ENCODE data around the gene ANKRD37.
A peak's percentile ranks its signal among the peaks of the same experiment; 100 is the strongest.

ANKRD37 gene

DNA sequence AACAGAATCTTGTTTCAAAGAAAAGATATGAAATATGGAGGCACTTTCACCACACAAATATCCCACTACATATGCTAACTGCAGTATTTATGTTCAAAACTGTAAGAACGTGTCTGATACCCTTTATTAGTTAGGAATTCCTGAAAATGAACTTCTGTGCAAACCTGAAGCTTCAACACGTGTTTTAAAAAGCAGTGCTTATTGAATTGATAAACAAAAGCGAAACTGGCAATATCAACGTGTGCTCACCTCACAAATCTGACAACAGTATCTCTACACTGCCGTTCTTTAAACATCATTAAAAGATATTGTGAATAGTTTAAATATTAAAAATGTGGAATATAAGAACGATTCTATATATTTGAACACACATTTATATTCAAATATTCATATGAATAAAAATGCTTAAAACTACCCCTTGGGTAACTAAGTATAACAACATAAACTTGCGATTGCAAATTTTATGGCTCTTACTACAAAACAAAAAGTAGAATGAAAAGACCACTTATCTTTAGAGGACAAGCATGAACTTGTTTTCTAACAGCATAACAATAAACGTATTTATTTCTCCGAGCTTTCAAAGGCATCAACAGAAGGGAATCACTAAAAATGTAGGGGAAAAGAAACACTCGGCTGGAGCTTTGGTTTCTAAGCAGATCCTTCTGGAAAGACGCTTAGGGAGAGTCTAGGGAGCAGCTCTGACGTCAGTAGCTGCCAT lies 1.2 kb upstream of the ANKRD37 start, which contains the start of gene LRP2BP:
TSS of gene LRP2BP (minus strand) at position 687 of the 718 bp plus-strand sequence. CDS start 17,738 bp downstream, outside the sequence.
- Histone ChIP-seq H3K36me3 (ENCODE audit: control insufficient read depth, insufficient read depth, low read length) (peaks cover 4% of the 10 kb centered on the region), H3K9me3 (ENCODE audit: control insufficient read depth, low read length) (no peaks in the 10 kb centered on the region), H3K27ac (ENCODE audit: low read depth, low read length, severe bottlenecking) (peak within 1 kb of the TSS; percentile 86), H3K4me3 (ENCODE audit: extremely low read depth, insufficient read depth, low read length, poor library complexity, severe bottlenecking) (peak within 1 kb of the TSS; percentile 67), H3K4me1 (ENCODE audit: control insufficient read depth, insufficient read depth, low read length, poor library complexity, severe bottlenecking) (no peaks in the 10 kb centered on the region)
- WGBS, 2 experiments (ENCODE audit: insufficient coverage in 2 of 2) = 56 to 63% methylated on average over 7 to 8 of the region's 12 CpGs

GRCh38 chr4:185395956-185396723 lies 501 bp upstream of the ANKRD37 start:
- Histone ChIP-seq H3K4me1 (ENCODE audit: control insufficient read depth, insufficient read depth, low read length, poor library complexity, severe bottlenecking) (no peaks in the 10 kb centered on the region), H3K36me3 (ENCODE audit: control insufficient read depth, insufficient read depth, low read length) (peaks cover 10% of the 10 kb centered on the region), H3K9me3 (ENCODE audit: control insufficient read depth, low read length) (no peaks in the 10 kb centered on the region), H3K27ac (ENCODE audit: low read depth, low read length, severe bottlenecking) (peak overlapping the region; percentile 86), H3K4me3 (ENCODE audit: extremely low read depth, insufficient read depth, low read length, poor library complexity, severe bottlenecking) (peak overlapping the region; percentile 67)
- WGBS, 2 experiments (ENCODE audit: insufficient coverage in 2 of 2) = 1 to 2% methylated on average over 74 to 81 of the region's 98 CpGs

DNA sequence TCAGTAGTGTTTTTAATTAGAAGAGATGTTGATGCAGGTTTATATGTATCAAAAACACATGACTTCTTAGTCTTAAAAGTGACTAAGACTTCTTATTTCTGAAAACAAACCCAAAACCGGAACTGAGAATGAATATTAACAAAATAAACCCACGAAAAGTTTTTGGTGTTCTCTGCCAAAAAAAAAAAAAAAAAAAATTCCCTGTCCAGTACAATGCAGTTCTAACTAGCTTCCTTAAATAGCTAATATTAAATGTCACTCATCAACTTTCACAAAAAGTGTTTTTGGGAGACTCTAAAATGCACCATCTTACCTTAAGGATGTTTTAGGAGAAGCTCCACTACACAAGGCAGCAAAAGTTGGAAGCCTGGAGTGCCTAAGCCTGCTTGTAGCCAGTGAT lies 2.0 kb downstream of the ANKRD37 start:
- Histone ChIP-seq H3K4me1 (ENCODE audit: control insufficient read depth, insufficient read depth, low read length, poor library complexity, severe bottlenecking) (no peaks in the 10 kb centered on the region), H3K4me3 (ENCODE audit: extremely low read depth, insufficient read depth, low read length, poor library complexity, severe bottlenecking) (no peak overlapping the region), H3K9me3 (ENCODE audit: control insufficient read depth, low read length) (no peaks in the 10 kb centered on the region), H3K36me3 (ENCODE audit: control insufficient read depth, insufficient read depth, low read length) (peaks cover 20% of the 10 kb centered on the region), H3K27ac (ENCODE audit: low read depth, low read length, severe bottlenecking) (peak overlapping the region; percentile 5)
- 80 to 90% methylated on average over 1 to 2 of the region's 2 CpGs for WGBS, 2 experiments (ENCODE audit: insufficient coverage in 2 of 2)

DNA sequence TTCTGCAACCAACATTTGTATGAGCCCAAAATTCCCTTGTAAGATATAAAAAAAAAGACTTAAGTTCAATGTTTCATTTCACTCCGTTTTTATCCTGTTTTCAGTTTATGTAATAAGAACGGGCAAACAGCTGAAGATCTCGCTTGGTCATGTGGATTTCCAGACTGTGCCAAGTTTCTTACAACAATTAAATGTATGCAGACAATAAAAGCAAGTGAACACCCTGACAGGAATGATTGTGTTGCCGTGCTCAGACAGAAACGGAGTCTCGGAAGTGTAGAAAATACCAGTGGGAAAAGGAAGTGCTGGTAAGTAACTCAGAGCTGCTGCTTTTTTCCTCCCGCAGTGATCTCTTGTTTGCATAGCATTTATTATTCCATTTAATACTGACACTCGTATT lies 2.8 kb downstream of the ANKRD37 start:
- WGBS, 2 experiments (ENCODE audit: insufficient coverage in 2 of 2) = 90 to 96% methylated on average over 2 to 5 of the region's 8 CpGs
- Histone ChIP-seq H3K4me1 (ENCODE audit: control insufficient read depth, insufficient read depth, low read length, poor library complexity, severe bottlenecking) (no peaks in the 10 kb centered on the region), H3K9me3 (ENCODE audit: control insufficient read depth, low read length) (no peaks in the 10 kb centered on the region), H3K4me3 (ENCODE audit: extremely low read depth, insufficient read depth, low read length, poor library complexity, severe bottlenecking) (no peak overlapping the region), H3K36me3 (ENCODE audit: control insufficient read depth, insufficient read depth, low read length) (peaks cover 21% of the 10 kb centered on the region), H3K27ac (ENCODE audit: low read depth, low read length, severe bottlenecking) (no peak overlapping the region)

- H3K4me1 ChIP-seq (ENCODE audit: control insufficient read depth, insufficient read depth, low read length, poor library complexity, severe bottlenecking) = no peaks in the 10 kb centered on the region
- WGBS, 2 experiments (ENCODE audit: insufficient coverage in 2 of 2) = 90 to 100% methylated on average over 1 to 2 of the region's 4 CpGs
- H3K27ac ChIP-seq (ENCODE audit: low read depth, low read length, severe bottlenecking) = no peak overlapping the region
- H3K9me3 ChIP-seq (ENCODE audit: control insufficient read depth, low read length) = no peaks in the 10 kb centered on the region
- H3K4me3 ChIP-seq (ENCODE audit: extremely low read depth, insufficient read depth, low read length, poor library complexity, severe bottlenecking) = no peak overlapping the region
- peaks cover 51% of the 10 kb centered on the region for H3K36me3 ChIP-seq (ENCODE audit: control insufficient read depth, insufficient read depth, low read length)
Observed at GRCh38 chr4:185404031-185404430, 7.4 kb downstream of the ANKRD37 start.

- H3K4me1 ChIP-seq (ENCODE audit: control insufficient read depth, insufficient read depth, low read length, poor library complexity, severe bottlenecking) = no peaks in the 10 kb centered on the region
- 90 to 96% methylated on average over 4 of the region's 6 CpGs for WGBS, 2 experiments (ENCODE audit: insufficient coverage in 2 of 2)
- H3K27ac ChIP-seq (ENCODE audit: low read depth, low read length, severe bottlenecking) = no peak overlapping the region
- peaks cover 53% of the 10 kb centered on the region for H3K36me3 ChIP-seq (ENCODE audit: control insufficient read depth, insufficient read depth, low read length)
- no peak overlapping the region for H3K4me3 ChIP-seq (ENCODE audit: extremely low read depth, insufficient read depth, low read length, poor library complexity, severe bottlenecking)
- peaks cover 4% of the 10 kb centered on the region for H3K9me3 ChIP-seq (ENCODE audit: control insufficient read depth, low read length)
Observed at GRCh38 chr4:185405296-185405999, 8.8 kb downstream of the ANKRD37 start.

- no peak overlapping the region for H3K4me3 ChIP-seq (ENCODE audit: extremely low read depth, insufficient read depth, low read length, poor library complexity, severe bottlenecking)
- H3K36me3 ChIP-seq (ENCODE audit: control insufficient read depth, insufficient read depth, low read length) = peaks cover 39% of the 10 kb centered on the region
- H3K27ac ChIP-seq (ENCODE audit: low read depth, low read length, severe bottlenecking) = no peak overlapping the region
- WGBS, 2 experiments (ENCODE audit: insufficient coverage in 2 of 2) = 92% methylated on average over 1 of the region's 2 CpGs
- no peaks in the 10 kb centered on the region for H3K4me1 ChIP-seq (ENCODE audit: control insufficient read depth, insufficient read depth, low read length, poor library complexity, severe bottlenecking)
- H3K9me3 ChIP-seq (ENCODE audit: control insufficient read depth, low read length) = peaks cover 4% of the 10 kb centered on the region
Observed at GRCh38 chr4:185408432-185408831, 11.8 kb downstream of the ANKRD37 start.

GRCh38 chr4:185411849-185412248 lies 15.2 kb downstream of the ANKRD37 start:
- Histone ChIP-seq H3K4me3 (ENCODE audit: extremely low read depth, insufficient read depth, low read length, poor library complexity, severe bottlenecking) (no peak overlapping the region), H3K36me3 (ENCODE audit: control insufficient read depth, insufficient read depth, low read length) (peaks cover 26% of the 10 kb centered on the region), H3K4me1 (ENCODE audit: control insufficient read depth, insufficient read depth, low read length, poor library complexity, severe bottlenecking) (no peaks in the 10 kb centered on the region), H3K27ac (ENCODE audit: low read depth, low read length, severe bottlenecking) (no peak overlapping the region), H3K9me3 (ENCODE audit: control insufficient read depth, low read length) (peaks cover 4% of the 10 kb centered on the region)
- 80% methylated on average over 1 of the region's 5 CpGs; no CpG with 5 or more reads in 1 of the 2 experiments for WGBS, 2 experiments (ENCODE audit: insufficient coverage in 2 of 2)

GRCh38 chr4:185412412-185412811 lies 15.8 kb downstream of the ANKRD37 start:
- Histone ChIP-seq H3K4me3 (ENCODE audit: extremely low read depth, insufficient read depth, low read length, poor library complexity, severe bottlenecking) (no peak overlapping the region), H3K4me1 (ENCODE audit: control insufficient read depth, insufficient read depth, low read length, poor library complexity, severe bottlenecking) (no peaks in the 10 kb centered on the region), H3K36me3 (ENCODE audit: control insufficient read depth, insufficient read depth, low read length) (peaks cover 31% of the 10 kb centered on the region), H3K9me3 (ENCODE audit: control insufficient read depth, low read length) (peaks cover 4% of the 10 kb centered on the region), H3K27ac (ENCODE audit: low read depth, low read length, severe bottlenecking) (no peak overlapping the region)
- WGBS, 2 experiments (ENCODE audit: insufficient coverage in 2 of 2) = 91 to 96% methylated on average over 5 of the region's 5 CpGs

GRCh38 chr4:185416955-185417354 lies 20.3 kb downstream of the ANKRD37 start:
- no peak overlapping the region for H3K27ac ChIP-seq (ENCODE audit: low read depth, low read length, severe bottlenecking)
- no peaks in the 10 kb centered on the region for H3K9me3 ChIP-seq (ENCODE audit: control insufficient read depth, low read length)
- no peaks in the 10 kb centered on the region for H3K4me1 ChIP-seq (ENCODE audit: control insufficient read depth, insufficient read depth, low read length, poor library complexity, severe bottlenecking)
- peaks cover 32% of the 10 kb centered on the region for H3K36me3 ChIP-seq (ENCODE audit: control insufficient read depth, insufficient read depth, low read length)
- H3K4me3 ChIP-seq (ENCODE audit: extremely low read depth, insufficient read depth, low read length, poor library complexity, severe bottlenecking) = no peak overlapping the region

All from mesodermal cell (in vitro differentiated cells).